Right cardiac atrium (tissue), 5 donors: ENCODE measurements around the gene PRTG. TPM values are rescaled to one million over a fixed set of nuclear protein-coding genes. Genes with fewer than 3 reads are reported as not detected.

Experiments used
- ATAC-seq, 2 donors: fragments of 200-7000 bp; cut with Tn5 transposase; one replicate each; pipeline versions ENCODE4 v1.8.0 to v1.9.1; 2020; ENCODE audit warnings: moderate library complexity in 2 of 2, mild to moderate bottlenecking in 1 of 2
- DNase-seq, 3 donors: peaks; one replicate each; pipeline ENCODE4 v3.0.0-alpha.2; 2020
- H3K27ac ChIP-seq: one replicate; pipeline ENCODE4 v1.5.1; 2013; ENCODE audit warnings: mild to moderate bottlenecking, low read length, control low read depth, moderate library complexity
- H3K27me3 ChIP-seq: one replicate; pipeline ENCODE4 v1.6.1; 2013; ENCODE audit not compliant: control insufficient read depth, insufficient read depth
- H3K4me1 ChIP-seq: one replicate; pipeline ENCODE4 v1.6.1; 2013; ENCODE audit warnings: low read length; ENCODE audit not compliant: control insufficient read depth, insufficient read depth
- H3K4me3 ChIP-seq: one replicate; pipeline ENCODE4 v1.5.1; 2013; ENCODE audit warnings: low read length, control low read depth
- H3K9me3 ChIP-seq: one replicate; pipeline ENCODE4 v1.6.1; 2013; ENCODE audit warnings: low read length; ENCODE audit not compliant: control insufficient read depth
- WGBS: extraction: QIAGEN DNeasy Blood & Tissue Kit; methylation state at CpG from one replicate; pipeline ENCODE4 v1.1.7; 2013; 5-methylcytosine and 5-hydroxymethylcytosine counted together
- intact Hi-C, 4 donors: fragments of 100-400 bp; cut with DNase I; formaldehyde crosslinking; loops; one replicate each; pipeline versions ENCODE4 v1.11.0 to v1.14.0; 2022 to 2023
- polyA plus RNA-seq: library from polyadenylated mRNA; stranded (reverse); fragments of 200-250 nt; gene quantifications from one replicate; pipeline ENCODE4 v1.2.3, GENCODE V29; 2013
- total RNA-seq, 4 donors: library from RNA; stranded (reverse); fragmentation: NEBNext Ultra II Directional; extraction: Animal tissue kit (Norgen Biotek cat#: 25700); gene quantifications; one replicate each; pipeline ENCODE4 v1.2.1, GENCODE V29; 2021
- donor health status: healthy with polysubstance abuse.
- donor health status: DM: no; HTN: yes; CAD: no.
- donor health status: DM: no; HTN: no; CAD: no.
- donor health status: DM: no; HTN: yes; CAD: no; lungs with severe emphysema.
- donor health status: DM: yes; HTN: yes; CAD: no.

The PRTG gene
- total and polyA plus RNA-seq, 5 donors = 0.23 to 1.4 (median 0.60) TPM

- Histone ChIP-seq H3K27ac (no peak overlapping the region), H3K4me3 (no peak overlapping the region), H3K4me1 (no peaks in the 10 kb centered on the region), H3K27me3 (no peaks in the 10 kb centered on the region), H3K9me3 (no peaks in the 10 kb centered on the region)
- DNase-seq = no peak
- intact Hi-C loops = no loop called here
- no peak for ATAC-seq
- 68% methylated on average over 6 of the region's 6 CpGs for WGBS
Observed at GRCh38 chr15:55715355-55716076, 27.4 kb downstream of the PRTG start.

GRCh38 chr15:55714064-55714463 lies 28.9 kb downstream of the PRTG start:
- no peak overlapping the region for H3K4me3 ChIP-seq
- H3K4me1 ChIP-seq = no peaks in the 10 kb centered on the region
- no peaks in the 10 kb centered on the region for H3K27me3 ChIP-seq
- H3K27ac ChIP-seq = no peak overlapping the region
- intact Hi-C loops = no loop called here
- no peaks in the 10 kb centered on the region for H3K9me3 ChIP-seq
- ATAC-seq = no peak
- WGBS = 48% methylated on average over 2 of the region's 2 CpGs
- no peak for DNase-seq

- H3K4me3 ChIP-seq = no peak overlapping the region
- no peak overlapping the region for H3K27ac ChIP-seq
- DNase-seq = no peak
- WGBS = 92% methylated on average over 2 of the region's 2 CpGs
- no peak for ATAC-seq
- no peaks in the 10 kb centered on the region for H3K27me3 ChIP-seq
- no peaks in the 10 kb centered on the region for H3K9me3 ChIP-seq
- intact Hi-C loops = no loop called here
- no peaks in the 10 kb centered on the region for H3K4me1 ChIP-seq
Observed at GRCh38 chr15:55712363-55712762, 30.6 kb downstream of the PRTG start.

- Histone ChIP-seq H3K27me3 (no peaks in the 10 kb centered on the region), H3K4me3 (no peak overlapping the region), H3K4me1 (no peaks in the 10 kb centered on the region), H3K9me3 (no peaks in the 10 kb centered on the region), H3K27ac (no peak overlapping the region)
- no peak for DNase-seq
- ATAC-seq = no peak
- intact Hi-C loops = no loop called here
Observed at GRCh38 chr15:55710286-55710685, 32.7 kb downstream of the PRTG start.

GRCh38 chr15:55709458-55709857 lies 33.5 kb downstream of the PRTG start:
- intact Hi-C loops = no loop called here
- ATAC-seq (no peak), DNase-seq (no peak)
- H3K27ac ChIP-seq = no peak overlapping the region
- no peaks in the 10 kb centered on the region for H3K4me1 ChIP-seq
- no peaks in the 10 kb centered on the region for H3K9me3 ChIP-seq
- 49% methylated on average over 2 of the region's 2 CpGs for WGBS
- H3K4me3 ChIP-seq = no peak overlapping the region
- H3K27me3 ChIP-seq = no peaks in the 10 kb centered on the region

GRCh38 chr15:55708720-55709119 lies 34.2 kb downstream of the PRTG start:
- H3K4me3 ChIP-seq = no peak overlapping the region
- ATAC-seq (no peak), DNase-seq (no peak)
- intact Hi-C loops = no loop called here
- 89% methylated on average over 8 of the region's 8 CpGs for WGBS
- H3K27me3 ChIP-seq = no peaks in the 10 kb centered on the region
- no peak overlapping the region for H3K27ac ChIP-seq
- no peaks in the 10 kb centered on the region for H3K9me3 ChIP-seq
- no peaks in the 10 kb centered on the region for H3K4me1 ChIP-seq

GRCh38 chr15:55707951-55708350 lies 35.0 kb downstream of the PRTG start:
- H3K9me3 ChIP-seq = no peaks in the 10 kb centered on the region
- ATAC-seq = no peak
- no peak for DNase-seq
- no peaks in the 10 kb centered on the region for H3K4me1 ChIP-seq
- no peaks in the 10 kb centered on the region for H3K27me3 ChIP-seq
- intact Hi-C loops = no loop called here
- H3K27ac ChIP-seq = no peak overlapping the region
- 83% methylated on average over 4 of the region's 4 CpGs for WGBS
- H3K4me3 ChIP-seq = no peak overlapping the region

- Histone ChIP-seq H3K27ac (no peak overlapping the region), H3K4me1 (no peaks in the 10 kb centered on the region), H3K4me3 (no peak overlapping the region), H3K9me3 (no peaks in the 10 kb centered on the region), H3K27me3 (no peaks in the 10 kb centered on the region)
- ATAC-seq (no peak), DNase-seq (no peak)
- intact Hi-C loops = no loop called here
- WGBS = 77% methylated on average over 3 of the region's 3 CpGs
Observed at GRCh38 chr15:55707518-55707917, 35.4 kb downstream of the PRTG start.

- intact Hi-C loops = no loop called here
- no peak overlapping the region for H3K27ac ChIP-seq
- 39% methylated on average over 2 of the region's 2 CpGs for WGBS
- H3K4me1 ChIP-seq = no peaks in the 10 kb centered on the region
- no peaks in the 10 kb centered on the region for H3K27me3 ChIP-seq
- H3K4me3 ChIP-seq = no peak overlapping the region
- H3K9me3 ChIP-seq = no peaks in the 10 kb centered on the region
- no peak for DNase-seq
- ATAC-seq = no peak
Observed at GRCh38 chr15:55703873-55704301, 39.1 kb downstream of the PRTG start.

GRCh38 chr15:55700876-55701275 lies 42.1 kb downstream of the PRTG start:
- no peak overlapping the region for H3K27ac ChIP-seq
- no peaks in the 10 kb centered on the region for H3K27me3 ChIP-seq
- no peak overlapping the region for H3K4me3 ChIP-seq
- intact Hi-C loops = no loop called here
- no peaks in the 10 kb centered on the region for H3K4me1 ChIP-seq
- WGBS = 96% methylated on average over 6 of the region's 6 CpGs
- ATAC-seq = no peak
- no peak for DNase-seq
- no peaks in the 10 kb centered on the region for H3K9me3 ChIP-seq

- ATAC-seq (no peak), DNase-seq (no peak)
- H3K9me3 ChIP-seq = no peaks in the 10 kb centered on the region
- H3K27me3 ChIP-seq = no peaks in the 10 kb centered on the region
- H3K27ac ChIP-seq = no peak overlapping the region
- H3K4me3 ChIP-seq = no peak overlapping the region
- H3K4me1 ChIP-seq = no peaks in the 10 kb centered on the region
- WGBS = 95% methylated on average over 4 of the region's 4 CpGs
- intact Hi-C loops = no loop called here
Observed at GRCh38 chr15:55698653-55699052, 44.3 kb downstream of the PRTG start.

- DNase-seq (no peak), ATAC-seq (no peak)
- Histone ChIP-seq H3K27ac (no peak overlapping the region), H3K9me3 (no peaks in the 10 kb centered on the region), H3K4me1 (no peaks in the 10 kb centered on the region), H3K4me3 (no peak overlapping the region), H3K27me3 (no peaks in the 10 kb centered on the region)
- WGBS = 90% methylated on average over 3 of the region's 3 CpGs
- intact Hi-C loops = no loop called here
Observed at GRCh38 chr15:55696221-55696620, 46.7 kb downstream of the PRTG start.
